H1 (cell line): ENCODE data around the gene CCNI2.

ENCODE experiments used
- CTCF ChIP-seq, 3 experiments: IDR thresholded peaks; 1 replicate in 2 of 3; 2 replicates in 1 of 3; pipeline versions ENCODE4 v1.5.1 to v1.6.1; 2011; ENCODE audit warnings: low read length in 3 of 3, mild to moderate bottlenecking in 3 of 3, inconsistent platforms in 2 of 3, low read depth in 1 of 3, moderate library complexity in 1 of 3; ENCODE audit not compliant: insufficient read depth in 1 of 3; ENCODE audit errors: control extremely low read depth in 1 of 3
- SIN3A ChIP-seq, 2 experiments: IDR thresholded peaks in 1 of 2; conservative IDR thresholded peaks in 1 of 2; 2 replicates each; pipeline ENCODE4 v1.6.1; 2011 to 2012; ENCODE audit warnings: low read length in 2 of 2, improper control_type of control experiment in 1 of 2, low read depth in 1 of 2, mild to moderate bottlenecking in 1 of 2
- TAF1 ChIP-seq: IDR thresholded peaks from 2 replicates; pipeline ENCODE4 v1.6.1; 2011; ENCODE audit warnings: mild to moderate bottlenecking, low read depth, low read length

GRCh38 chr5:132763181-132764036 is 16.2 kb downstream of the CCNI2 start:
- TF ChIP-seq TAF1 (no peak), CTCF (IDR thresholded peaks at IDR 0.05; ENCODE audit: control extremely low read depth in 1 of 3, insufficient read depth in 1 of 3, low read depth in 1 of 3, low read length in 3 of 3) (no peak), SIN3A (conservative IDR thresholded peaks at IDR 0.05 in 1 of 2, IDR thresholded peaks at IDR 0.05 in 1 of 2; ENCODE audit: low read depth in 1 of 2, low read length in 2 of 2) (no peak)
